ENCODE results near the gene ICOSLG. TPM values are rescaled to one million over a fixed set of nuclear protein-coding genes. Genes with fewer than 3 reads are reported as not detected.
"Not testable (repeated sequence)": the region's sequence is repeated elsewhere in the genome, so short reads cannot be mapped to it uniquely, and the experiment has no call there.

ICOSLG gene, protein sequence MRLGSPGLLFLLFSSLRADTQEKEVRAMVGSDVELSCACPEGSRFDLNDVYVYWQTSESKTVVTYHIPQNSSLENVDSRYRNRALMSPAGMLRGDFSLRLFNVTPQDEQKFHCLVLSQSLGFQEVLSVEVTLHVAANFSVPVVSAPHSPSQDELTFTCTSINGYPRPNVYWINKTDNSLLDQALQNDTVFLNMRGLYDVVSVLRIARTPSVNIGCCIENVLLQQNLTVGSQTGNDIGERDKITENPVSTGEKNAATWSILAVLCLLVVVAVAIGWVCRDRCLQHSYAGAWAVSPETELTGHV
- 10 to 100 TPM in 3 of 4 donors, 1 to 10 TPM in 1; 5.1 to 13.5 (median 10.8) TPM for total RNA-seq

DNA sequence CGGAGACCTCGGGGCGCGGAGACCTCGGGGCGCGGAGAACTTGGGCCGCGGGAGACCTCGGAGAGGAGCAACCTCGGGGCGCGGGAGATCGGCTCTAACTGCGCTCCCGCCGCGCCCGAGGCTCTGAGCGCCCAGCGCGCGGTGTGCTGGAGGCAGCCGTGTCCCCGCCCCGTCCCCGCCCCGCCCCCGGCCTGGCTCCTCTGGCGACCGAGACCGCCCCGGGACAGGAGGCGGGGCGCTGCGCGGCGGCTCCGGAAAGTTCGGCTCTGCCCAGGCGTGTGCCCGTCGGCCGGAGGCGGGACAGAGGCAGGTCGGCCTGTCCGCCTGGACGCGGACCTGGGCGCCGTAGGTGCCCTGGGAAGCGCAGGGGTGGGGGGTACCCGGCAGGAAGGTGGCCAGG, at the start of gene ICOSLG:
ICOSLG (minus strand) TSS at position 102 of the 400 bp plus-strand sequence. CDS start 126 bp downstream, outside the sequence.
- not testable (repeated sequence) for DNase-seq (ENCODE audit: low spot score in 2 of 2); H3K9me3 ChIP-seq
- no CpG with 5 or more reads among the region's 53 CpGs for whole genome bisulfite sequencing

DNA sequence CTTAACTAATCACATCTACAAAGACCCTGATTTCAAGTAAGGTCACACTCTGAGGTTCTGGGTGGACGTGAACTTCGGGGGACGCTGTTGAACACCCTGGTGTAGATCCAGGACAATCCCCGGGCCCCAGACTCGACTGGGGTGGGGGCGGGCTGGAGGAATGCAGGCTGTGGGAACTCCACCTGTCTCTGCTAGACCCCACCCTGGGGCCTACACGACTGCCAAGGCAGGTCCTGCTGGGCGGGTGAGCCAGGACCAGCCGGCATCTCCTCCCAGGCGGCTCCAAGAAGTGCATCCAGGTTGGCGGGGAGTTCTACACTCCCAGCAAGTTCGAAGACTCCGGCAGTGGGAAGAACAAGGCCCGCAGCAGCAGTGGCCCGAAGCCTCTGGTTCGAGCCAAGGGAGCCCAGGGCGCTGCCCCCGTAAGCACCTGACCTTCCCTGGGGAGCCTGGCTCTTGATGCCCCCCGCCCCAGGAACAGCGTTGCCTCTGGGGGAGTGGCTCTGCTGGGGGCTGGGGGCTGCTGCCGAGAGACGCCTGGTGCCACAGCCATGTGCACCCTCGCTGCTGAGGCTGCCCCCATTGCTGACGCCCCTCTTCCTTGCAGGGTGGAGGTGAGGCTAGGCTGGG, 48.8 kb upstream of the ICOSLG start:
- Histone ChIP-seq H3K27me3 (peaks cover 40% of the 10 kb centered on the region), H3K4me3 (no peak overlapping the region), H3K27ac (no peak overlapping the region), H3K36me3 (no peaks in the 10 kb centered on the region), H3K4me1 (peaks cover 12% of the 10 kb centered on the region), H3K9me3 (no peaks in the 10 kb centered on the region)
- TF ChIP-seq POLR2A (IDR thresholded peaks at IDR 0.05) (no peak), CTCF (IDR thresholded peaks at IDR 0.05) (no peak), POLR2AphosphoS5 (IDR thresholded peaks at IDR 0.05) (no peak), EP300 (IDR thresholded peaks at IDR 0.05) (no peak)
- no peak for DNase-seq (ENCODE audit: low spot score in 2 of 2)
- WGBS: 63% methylated on average over 17 of the region's 24 CpGs

More for the DNA sequence above, at the start of gene ICOSLG:
- H3K36me3 ChIP-seq, H3K27ac ChIP-seq, H3K4me1 ChIP-seq, H3K4me3 ChIP-seq, H3K27me3 ChIP-seq: not testable (repeated sequence)

DNA sequence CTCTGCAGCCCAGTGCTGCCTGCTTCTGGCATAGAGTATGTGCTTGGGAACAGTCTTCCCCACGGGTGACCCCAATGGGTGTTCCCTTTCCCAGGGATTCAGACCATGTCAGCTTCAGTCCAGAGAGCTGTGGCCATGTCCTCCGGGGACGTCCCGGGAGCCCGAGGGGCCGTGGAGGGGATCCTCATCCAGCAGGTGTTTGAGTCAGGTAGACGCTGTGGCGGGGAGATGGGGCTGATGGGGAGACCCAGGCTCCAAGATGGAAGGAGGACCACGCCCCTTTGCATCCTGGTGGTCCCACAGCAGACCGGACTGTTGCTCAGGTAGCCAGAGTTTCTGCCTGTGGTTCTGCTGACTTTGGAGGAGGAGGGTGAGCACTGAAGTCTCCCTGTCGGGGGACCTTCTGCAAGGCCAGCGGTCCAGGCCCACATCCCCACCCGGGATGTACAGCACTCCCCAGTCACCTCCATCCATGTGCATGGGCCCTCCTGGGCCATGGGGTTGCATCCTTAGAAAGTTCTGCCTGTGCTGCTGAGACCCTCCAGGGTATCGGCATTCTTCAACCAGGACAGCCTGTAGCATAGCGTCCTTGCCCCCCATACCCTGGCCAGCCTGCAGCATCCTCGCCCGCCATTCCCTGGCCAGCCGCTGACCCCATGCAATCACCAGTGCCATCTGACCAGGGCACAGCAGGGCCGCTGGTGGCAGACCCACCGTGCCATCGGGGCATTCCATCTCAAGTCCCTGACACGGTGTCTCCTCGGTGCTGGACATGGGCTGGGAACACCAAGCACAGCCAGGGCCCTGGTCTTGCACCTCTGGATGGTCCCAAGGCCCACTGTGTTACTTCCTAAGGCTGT, 47.7 kb upstream of the ICOSLG start:
- Histone ChIP-seq H3K27me3 (peaks cover 39% of the 10 kb centered on the region), H3K9me3 (no peaks in the 10 kb centered on the region), H3K27ac (no peak overlapping the region), H3K36me3 (no peaks in the 10 kb centered on the region), H3K4me1 (peaks cover 8% of the 10 kb centered on the region), H3K4me3 (no peak overlapping the region)
- no peak for DNase-seq (ENCODE audit: low spot score in 2 of 2)
- WGBS: 88% methylated on average over 5 of the region's 23 CpGs
- no peak for TF ChIP-seq CTCF (IDR thresholded peaks at IDR 0.05)

DNA sequence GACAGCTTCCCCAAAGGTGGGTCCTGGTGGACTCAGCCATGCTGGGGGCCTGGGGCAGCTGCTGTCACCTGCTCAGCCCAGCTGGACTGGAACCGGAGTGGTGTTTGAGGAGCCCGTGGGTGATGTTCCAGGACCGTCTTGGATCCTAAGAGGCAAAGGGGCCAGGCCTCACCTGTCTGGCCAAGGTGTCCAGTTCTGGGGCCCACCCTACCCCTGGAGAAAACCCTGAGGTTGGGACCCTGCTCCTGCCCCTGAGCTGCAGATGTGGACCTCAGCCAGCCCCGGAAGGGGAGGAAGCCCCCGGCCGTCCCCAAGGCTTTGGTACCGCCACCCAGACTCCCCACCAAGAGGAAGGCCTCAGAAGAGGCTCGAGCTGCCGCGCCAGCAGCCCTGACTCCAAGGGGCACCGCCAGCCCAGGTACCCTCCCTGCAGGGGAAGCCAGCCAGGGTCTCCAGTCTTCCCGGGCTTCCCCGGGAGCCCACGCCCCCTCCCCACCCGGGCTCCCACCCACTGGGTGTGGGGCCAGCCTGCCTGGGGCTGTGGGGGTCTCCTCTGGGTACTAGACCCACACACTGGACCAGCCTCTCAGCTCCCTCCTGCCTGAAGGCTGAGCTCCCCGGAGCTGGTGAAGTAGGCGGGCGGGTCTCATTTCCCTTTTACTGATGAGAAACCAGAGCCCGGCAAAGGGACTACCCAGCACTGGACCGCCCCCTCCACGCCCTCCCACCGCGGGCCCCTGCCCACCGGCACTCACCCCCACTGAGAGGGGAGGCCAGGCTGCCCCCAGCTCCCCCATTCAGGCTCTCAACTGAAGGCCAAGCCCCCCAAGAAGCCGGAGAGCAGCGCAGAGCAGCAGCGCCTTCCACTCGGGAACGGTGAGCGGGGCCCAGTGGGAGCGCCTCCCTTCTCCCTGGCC, 46.2 kb upstream of the ICOSLG start:
- no peaks in the 10 kb centered on the region for H3K36me3 ChIP-seq
- no peak overlapping the region for H3K4me3 ChIP-seq
- DNase-seq (ENCODE audit: low spot score in 2 of 2): no peak
- peaks cover 8% of the 10 kb centered on the region for H3K4me1 ChIP-seq
- H3K27me3 ChIP-seq: peaks cover 32% of the 10 kb centered on the region
- TF ChIP-seq POLR2AphosphoS5 (IDR thresholded peaks at IDR 0.05): no peak
- no peak for TF ChIP-seq POLR2A (IDR thresholded peaks at IDR 0.05)
- TF ChIP-seq EP300 (IDR thresholded peaks at IDR 0.05): no peak
- TF ChIP-seq CTCF (IDR thresholded peaks at IDR 0.05): no peak
- H3K9me3 ChIP-seq: no peaks in the 10 kb centered on the region
- WGBS: 65% methylated on average over 16 of the region's 31 CpGs
- H3K27ac ChIP-seq: no peak overlapping the region

GRCh38 chr21:44286086-44286715, 45.5 kb upstream of the ICOSLG start:
- H3K27me3 ChIP-seq: peaks cover 32% of the 10 kb centered on the region
- no peaks in the 10 kb centered on the region for H3K36me3 ChIP-seq
- peaks cover 8% of the 10 kb centered on the region for H3K4me1 ChIP-seq
- no peak for DNase-seq (ENCODE audit: low spot score in 2 of 2)
- 41% methylated on average over 7 of the region's 21 CpGs for WGBS
- H3K4me3 ChIP-seq: peak overlapping the region; percentile 31
- H3K27ac ChIP-seq: no peak overlapping the region
- no peaks in the 10 kb centered on the region for H3K9me3 ChIP-seq
- TF ChIP-seq EP300 (IDR thresholded peaks at IDR 0.05) (no peak), CTCF (IDR thresholded peaks at IDR 0.05) (no peak), POLR2A (IDR thresholded peaks at IDR 0.05) (no peak), POLR2AphosphoS5 (IDR thresholded peaks at IDR 0.05) (no peak)
